MM.1S (cell line): ENCODE measurements around the gene CNOT4.

Experiments
- DNase-seq: peaks from one replicate; pipeline ENCODE4 v3.0.0-alpha.2; 2015
- H2AFZ ChIP-seq: fragments of 300-600 bp; sonication (generic); 2 replicates; pipeline ENCODE4 v1.6.0; 2016; ENCODE audit warnings: antibody characterized with exemption, low read length
- H3F3A ChIP-seq: fragments of 300-600 bp; sonication (generic); 2 replicates; pipeline ENCODE4 v1.6.1; 2016; ENCODE audit warnings: mild to moderate bottlenecking, antibody characterized with exemption, low read length, moderate library complexity, mixed read lengths; ENCODE audit not compliant: insufficient read depth
- H3K27ac ChIP-seq: fragments of 300-600 bp; sonication (generic); 2 replicates; pipeline ENCODE4 v1.5.1; 2016; ENCODE audit warnings: mild to moderate bottlenecking, low read length
- H3K27me3 ChIP-seq: fragments of 300-600 bp; sonication (generic); replicated peaks from 2 replicates; pipeline ENCODE4 v1.6.0; 2016; ENCODE audit warnings: low read length; ENCODE audit not compliant: insufficient read depth
- H3K36me3 ChIP-seq: fragments of 300-600 bp; sonication (generic); replicated peaks from 2 replicates; pipeline ENCODE4 v1.6.1; 2016; ENCODE audit warnings: mild to moderate bottlenecking, low read length, mixed read lengths; ENCODE audit not compliant: insufficient read depth
- H3K4me1 ChIP-seq: fragments of 300-600 bp; sonication (generic); 2 replicates; pipeline ENCODE4 v1.6.1; 2016; ENCODE audit warnings: low read length, mixed read lengths
- H3K4me2 ChIP-seq: fragments of 300-600 bp; sonication (generic); 2 replicates; pipeline ENCODE4 v1.6.0; 2016; ENCODE audit warnings: low read depth, low read length
- H3K4me3 ChIP-seq: fragments of 300-600 bp; sonication (generic); 2 replicates; pipeline ENCODE4 v1.5.1; 2016; ENCODE audit warnings: low read length, mixed read lengths
- H3K79me2 ChIP-seq: fragments of 300-600 bp; sonication (generic); 2 replicates; pipeline ENCODE4 v1.6.1; 2016; ENCODE audit warnings: mixed run types, low read length, mixed read lengths
- H3K9ac ChIP-seq: fragments of 300-600 bp; sonication (generic); 2 replicates; pipeline ENCODE4 v1.6.1; 2016; ENCODE audit warnings: low read length, mixed read lengths
- H3K9me2 ChIP-seq: fragments of 300-600 bp; sonication (generic); replicated peaks from 2 replicates; pipeline ENCODE4 v1.6.1; 2016; ENCODE audit warnings: mild to moderate bottlenecking, low read length, mixed read lengths; ENCODE audit not compliant: insufficient read depth
- H3K9me3 ChIP-seq: fragments of 300-600 bp; sonication (generic); replicated peaks from 2 replicates; pipeline ENCODE4 v1.6.1; 2016; ENCODE audit warnings: mild to moderate bottlenecking, low read length, mixed read lengths; ENCODE audit not compliant: insufficient read depth
- H4K20me1 ChIP-seq: fragments of 300-600 bp; sonication (generic); 2 replicates; pipeline ENCODE4 v1.6.1; 2016; ENCODE audit warnings: mild to moderate bottlenecking, low read length, moderate library complexity, mixed read lengths; ENCODE audit not compliant: insufficient read depth
- EZH2 ChIP-seq: fragments of 300-600 bp; sonication (generic); optimal IDR thresholded peaks from 2 replicates; pipeline ENCODE3; 2017; ENCODE audit warnings: low read depth, mild to moderate bottlenecking, antibody characterized with exemption, low read length, mixed read lengths
- EZH2phosphoT487 ChIP-seq: fragments of 300-600 bp; sonication (generic); IDR thresholded peaks from 2 replicates; pipeline ENCODE4 v1.6.1; 2018; ENCODE audit warnings: antibody characterized with exemption, low read length
- TF ChIP-seq, protein P1 (sequence below): fragments of 300-600 bp; sonication (generic); IDR thresholded peaks from 2 replicates; pipeline ENCODE4 v1.5.1; 2016; ENCODE audit warnings: antibody characterized with exemption, low read length, mixed read lengths

The CNOT4 gene

GRCh38 chr7:135333946-135334345 is 176.0 kb downstream of the CNOT4 start:
- no peak for DNase-seq
- no peaks in the 10 kb centered on the region for H3F3A ChIP-seq
- H3K9ac ChIP-seq: no peak overlapping the region
- no peaks in the 10 kb centered on the region for H3K9me2 ChIP-seq
- H3K4me3 ChIP-seq: no peak overlapping the region
- no peaks in the 10 kb centered on the region for H3K36me3 ChIP-seq
- no peaks in the 10 kb centered on the region for H3K9me3 ChIP-seq
- no peak overlapping the region for H2AFZ ChIP-seq
- no peaks in the 10 kb centered on the region for H4K20me1 ChIP-seq
- no peaks in the 10 kb centered on the region for H3K4me1 ChIP-seq
- H3K4me2 ChIP-seq: no peak overlapping the region
- H3K79me2 ChIP-seq: no peaks in the 10 kb centered on the region
- TF ChIP-seq EZH2 (no peak), EZH2phosphoT487 (no peak)
- TF ChIP-seq, protein P1, sequence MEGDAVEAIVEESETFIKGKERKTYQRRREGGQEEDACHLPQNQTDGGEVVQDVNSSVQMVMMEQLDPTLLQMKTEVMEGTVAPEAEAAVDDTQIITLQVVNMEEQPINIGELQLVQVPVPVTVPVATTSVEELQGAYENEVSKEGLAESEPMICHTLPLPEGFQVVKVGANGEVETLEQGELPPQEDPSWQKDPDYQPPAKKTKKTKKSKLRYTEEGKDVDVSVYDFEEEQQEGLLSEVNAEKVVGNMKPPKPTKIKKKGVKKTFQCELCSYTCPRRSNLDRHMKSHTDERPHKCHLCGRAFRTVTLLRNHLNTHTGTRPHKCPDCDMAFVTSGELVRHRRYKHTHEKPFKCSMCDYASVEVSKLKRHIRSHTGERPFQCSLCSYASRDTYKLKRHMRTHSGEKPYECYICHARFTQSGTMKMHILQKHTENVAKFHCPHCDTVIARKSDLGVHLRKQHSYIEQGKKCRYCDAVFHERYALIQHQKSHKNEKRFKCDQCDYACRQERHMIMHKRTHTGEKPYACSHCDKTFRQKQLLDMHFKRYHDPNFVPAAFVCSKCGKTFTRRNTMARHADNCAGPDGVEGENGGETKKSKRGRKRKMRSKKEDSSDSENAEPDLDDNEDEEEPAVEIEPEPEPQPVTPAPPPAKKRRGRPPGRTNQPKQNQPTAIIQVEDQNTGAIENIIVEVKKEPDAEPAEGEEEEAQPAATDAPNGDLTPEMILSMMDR: no peak
- no peak overlapping the region for H3K27ac ChIP-seq
- H3K27me3 ChIP-seq: no peaks in the 10 kb centered on the region

GRCh38 chr7:135333200-135333599 is 176.7 kb downstream of the CNOT4 start:
- Histone ChIP-seq H2AFZ (no peak overlapping the region), H3K9ac (no peak overlapping the region), H3K9me2 (no peaks in the 10 kb centered on the region), H4K20me1 (no peaks in the 10 kb centered on the region), H3K9me3 (no peaks in the 10 kb centered on the region), H3K27me3 (no peaks in the 10 kb centered on the region), H3K27ac (no peak overlapping the region), H3K4me3 (no peak overlapping the region), H3K36me3 (no peaks in the 10 kb centered on the region), H3K4me2 (no peak overlapping the region), H3K79me2 (no peaks in the 10 kb centered on the region), H3K4me1 (no peaks in the 10 kb centered on the region), H3F3A (no peaks in the 10 kb centered on the region)
- DNase-seq: no peak
- TF ChIP-seq, protein P1: no peak
- TF ChIP-seq EZH2: no peak
- TF ChIP-seq EZH2phosphoT487: no peak

GRCh38 chr7:135330088-135330487 is 179.8 kb downstream of the CNOT4 start:
- TF ChIP-seq, protein P1: no peak
- TF ChIP-seq EZH2 (no peak), EZH2phosphoT487 (no peak)

More at GRCh38 chr7:135330088-135330487, 179.8 kb downstream of the CNOT4 start:
- Histone ChIP-seq H3F3A (no peaks in the 10 kb centered on the region), H3K36me3 (no peaks in the 10 kb centered on the region), H2AFZ (no peak overlapping the region), H3K4me2 (no peak overlapping the region), H4K20me1 (no peaks in the 10 kb centered on the region), H3K79me2 (no peaks in the 10 kb centered on the region), H3K4me1 (no peaks in the 10 kb centered on the region), H3K9me2 (no peaks in the 10 kb centered on the region), H3K27me3 (no peaks in the 10 kb centered on the region), H3K9me3 (no peaks in the 10 kb centered on the region), H3K27ac (no peak overlapping the region), H3K9ac (no peak overlapping the region), H3K4me3 (no peak overlapping the region)
- DNase-seq: no peak
